HG03565 (cell line): ENCODE data around the gene RGS9.
"Not testable (repeated sequence)": the region's sequence is repeated elsewhere in the genome, so short reads cannot be mapped to it uniquely, and the experiment has no call there.

Source experiments
- ATAC-seq: cut with Tn5 transposase; IDR thresholded peaks from one replicate; pipeline ENCODE4 v1.9.1; 2021; ENCODE audit warnings: mild to moderate bottlenecking, moderate library complexity; ENCODE audit not compliant: unreplicated experiment

Gene RGS9

DNA sequence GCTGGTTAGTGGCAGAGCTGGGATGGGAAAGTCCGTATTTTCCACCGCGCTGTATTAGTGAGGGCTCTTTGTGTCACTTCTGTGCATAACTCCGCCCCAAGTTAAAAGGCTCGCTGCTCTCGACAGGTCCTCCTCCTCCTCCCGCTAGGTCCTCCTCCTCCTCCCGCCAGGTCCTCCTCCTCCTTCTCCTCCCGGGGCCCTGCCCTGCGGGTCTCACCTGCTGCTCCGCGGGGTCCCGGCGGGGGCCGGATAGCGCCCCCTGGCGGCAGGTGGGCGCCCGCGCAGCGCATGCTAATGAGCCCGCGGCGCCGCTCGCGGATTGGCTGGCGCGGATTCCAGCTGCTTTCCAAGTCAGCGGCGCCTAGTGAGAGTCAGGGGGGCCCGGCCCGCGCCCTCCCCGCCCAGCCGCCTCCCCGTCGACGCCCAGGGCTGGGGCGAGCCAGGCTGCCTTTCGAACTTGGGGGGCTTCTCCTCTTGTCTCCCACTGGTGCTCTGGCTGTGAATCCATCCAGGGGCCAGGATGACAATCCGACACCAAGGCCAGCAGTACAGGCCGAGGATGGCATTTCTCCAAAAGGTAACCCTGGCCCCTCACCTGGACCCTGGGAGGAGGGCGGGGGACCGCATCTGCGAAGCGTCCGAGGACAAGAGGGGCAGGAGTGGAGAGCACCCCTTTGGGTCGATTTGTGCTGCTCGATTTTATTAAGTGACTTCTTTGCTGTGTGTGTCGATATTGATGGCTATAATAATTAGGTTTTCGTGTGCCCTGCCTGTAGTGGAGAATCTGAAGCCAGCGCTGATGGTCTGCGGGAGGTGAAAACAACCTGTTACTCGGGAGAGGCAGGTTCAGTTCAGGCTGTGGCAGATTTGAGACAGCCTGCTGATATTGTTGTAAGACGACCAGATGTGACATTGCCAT, at the start of gene RGS9:
RGS9 (plus strand) TSS at position 350 of the 919 bp plus-strand sequence; CDS start at position 521, 171 bp downstream.
- peak; percentile 91 for ATAC-seq

DNA sequence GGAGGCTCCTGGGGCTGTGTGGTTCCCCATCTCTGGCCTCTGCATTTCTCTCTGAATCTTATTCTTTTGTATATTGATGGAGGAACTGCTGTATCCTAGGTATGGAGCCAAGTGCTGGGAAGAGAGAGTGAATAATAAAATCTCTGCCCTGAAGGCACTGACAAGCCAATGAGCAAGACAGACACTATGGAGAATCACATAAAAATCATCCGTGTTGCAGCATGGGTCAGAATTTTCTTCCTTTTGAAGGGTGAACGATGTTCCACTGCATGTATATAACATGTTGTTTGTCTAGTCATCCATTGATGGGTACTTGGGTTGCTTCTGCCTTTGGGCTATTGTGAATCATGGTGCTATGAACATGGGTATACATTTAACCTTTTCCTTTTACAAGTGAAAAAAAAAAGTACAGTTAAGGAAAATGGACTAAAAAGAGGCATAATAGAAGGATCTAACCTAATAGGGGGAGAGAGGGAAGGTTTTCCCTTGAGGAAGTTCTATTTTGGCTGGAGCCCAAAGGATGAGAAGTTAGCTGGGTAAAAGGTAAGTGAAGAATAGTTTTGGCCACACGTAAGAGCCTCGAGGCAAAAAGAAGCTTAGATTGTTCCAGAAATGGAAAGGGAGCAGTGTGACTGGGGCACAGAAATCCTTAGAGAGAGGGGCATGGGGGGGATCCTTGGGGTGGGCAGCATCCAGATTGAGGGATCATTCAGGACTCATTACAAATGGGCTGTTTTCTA, 48.4 kb upstream of the RGS9 start:
- ATAC-seq = no peak

DNA sequence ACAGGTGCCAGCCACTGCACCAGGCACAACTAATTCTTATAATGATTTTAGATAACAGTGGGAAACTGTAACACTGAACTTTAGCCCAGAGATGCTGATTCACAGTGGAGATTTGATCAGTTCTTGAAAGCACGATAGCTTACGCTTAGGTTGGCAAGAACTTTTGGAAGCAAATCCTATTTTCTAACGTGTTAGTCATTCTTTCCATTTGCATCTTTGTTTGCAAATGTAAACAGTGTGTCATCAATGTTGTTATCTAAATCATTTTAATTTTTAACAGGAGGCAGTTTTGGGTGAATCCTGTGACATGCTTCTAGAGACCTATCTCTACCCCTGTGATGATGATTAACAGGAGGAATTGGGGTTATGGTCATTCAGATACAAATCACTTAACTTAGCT, 44.9 kb upstream of the RGS9 start:
- ATAC-seq = no peak

DNA sequence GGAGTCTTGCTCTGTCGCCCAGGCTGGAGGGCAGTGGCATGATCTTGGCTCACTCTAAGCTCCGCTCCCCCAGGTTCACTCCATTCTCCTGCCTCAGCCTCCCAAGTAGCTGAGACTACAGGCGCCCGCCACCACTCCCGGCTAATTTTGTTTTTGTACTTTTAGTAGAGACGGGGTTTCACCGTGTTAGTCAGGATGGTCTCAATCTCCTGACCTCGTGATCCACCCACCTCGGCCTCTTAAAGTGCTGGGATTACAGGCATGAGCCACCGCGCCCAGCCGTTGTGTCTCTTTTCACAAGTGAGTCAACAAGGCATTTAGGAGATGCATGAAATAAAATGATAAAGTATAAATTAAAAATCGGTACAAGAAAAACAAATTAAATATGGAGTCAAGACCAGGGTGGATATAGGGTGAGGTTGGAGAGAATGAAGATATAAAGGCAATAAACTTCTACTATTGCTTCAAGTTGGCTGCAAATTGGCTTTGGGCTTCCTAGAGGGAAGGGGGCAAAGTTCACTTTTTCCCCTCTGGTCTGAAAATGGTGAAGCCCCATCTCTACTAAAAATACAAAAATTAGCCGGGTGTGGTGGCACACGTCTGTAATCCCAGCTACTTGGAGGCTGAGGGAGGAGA, 44.3 kb upstream of the RGS9 start:
- ATAC-seq = not testable (repeated sequence)

DNA sequence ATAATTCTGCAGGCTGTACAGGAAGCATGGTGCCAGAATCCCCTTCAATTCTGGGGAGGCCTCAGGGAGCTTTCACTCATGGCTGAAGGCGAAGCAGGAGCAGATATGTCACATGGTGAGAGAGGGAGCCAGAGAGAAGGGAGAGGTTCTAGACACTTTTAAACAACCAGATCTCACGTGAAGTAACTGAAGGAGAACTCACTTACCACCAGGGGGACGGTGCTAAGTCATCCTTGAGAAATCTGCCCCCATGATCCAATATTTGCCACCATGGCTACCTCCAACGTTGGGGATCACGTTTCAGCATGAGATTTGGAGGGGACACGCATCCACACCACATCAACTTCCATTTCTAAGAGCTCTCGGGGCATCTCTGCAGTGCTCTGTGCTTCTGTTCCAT, 43.2 kb upstream of the RGS9 start:
- no peak for ATAC-seq

DNA sequence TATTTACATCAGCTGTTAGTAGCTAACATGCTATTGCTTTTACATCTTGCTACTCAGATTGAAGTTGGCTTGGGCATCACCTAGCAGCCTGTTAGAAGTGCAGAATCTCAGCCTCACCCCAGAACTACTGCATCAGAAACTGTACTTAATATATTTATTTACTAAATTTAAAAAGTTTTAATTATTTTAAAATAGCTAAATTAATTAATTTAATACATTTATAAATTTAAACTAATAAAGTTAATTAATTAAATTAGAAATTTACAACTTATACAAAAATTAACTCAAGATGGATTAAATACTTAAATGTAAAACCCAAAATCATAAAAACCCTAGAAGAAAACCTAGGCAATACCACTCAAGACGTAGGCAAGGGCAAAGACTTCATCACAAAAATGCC, 41.7 kb upstream of the RGS9 start:
- ATAC-seq = no peak

DNA sequence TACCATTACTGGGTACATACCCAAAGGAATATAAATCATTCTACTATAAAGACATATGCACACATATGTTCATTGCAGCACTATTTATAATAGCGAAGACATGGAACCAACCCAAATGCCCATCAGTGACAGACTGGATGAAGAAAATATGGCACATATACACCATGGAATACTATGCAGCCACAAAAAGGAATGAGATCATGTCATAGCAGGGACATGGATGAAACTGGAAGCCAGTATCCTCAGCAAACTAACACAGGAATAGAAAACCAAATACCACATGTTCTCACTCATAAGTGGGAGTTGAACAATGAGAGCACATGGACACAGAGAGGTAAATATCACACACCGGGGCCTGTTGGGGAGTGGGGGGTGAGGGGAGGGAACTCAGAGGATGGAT, 40.8 kb upstream of the RGS9 start:
- not testable (repeated sequence) for ATAC-seq

DNA sequence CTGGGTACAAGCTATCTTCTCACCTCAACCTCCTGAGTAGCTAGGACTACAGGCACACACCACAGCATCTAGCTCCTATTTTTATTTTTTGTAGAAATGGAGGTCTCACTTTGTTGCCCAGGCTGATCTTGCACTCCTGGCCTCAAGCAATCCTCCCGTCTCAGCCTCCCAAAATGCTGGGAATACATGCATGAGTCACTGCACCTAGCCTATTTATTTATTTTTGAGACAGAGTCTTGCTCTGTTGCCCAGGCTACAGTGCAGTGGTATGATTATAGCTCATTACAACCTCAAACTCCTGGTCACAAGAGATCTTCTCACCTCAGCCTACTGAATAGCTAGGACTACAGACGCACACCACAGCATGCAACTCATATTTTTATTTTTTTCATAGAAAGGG, 40.1 kb upstream of the RGS9 start:
- no peak for ATAC-seq

DNA sequence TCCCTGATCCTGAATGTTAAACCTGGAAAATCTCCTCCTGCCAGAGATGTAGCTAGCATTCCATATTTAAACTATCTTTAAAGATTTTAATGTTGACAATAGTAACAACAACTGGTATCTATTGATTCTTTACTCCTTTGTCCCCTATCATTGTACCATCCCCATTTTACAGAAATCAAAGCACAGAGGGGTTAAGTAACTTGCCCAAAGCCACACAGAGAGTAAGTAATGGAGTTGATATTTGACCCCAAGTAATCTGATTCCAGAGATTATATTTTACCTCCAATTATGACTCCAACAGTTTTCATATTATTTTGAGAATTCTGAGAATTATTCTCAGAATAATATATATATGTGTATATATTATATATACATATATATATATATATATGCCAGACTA, 37.7 kb upstream of the RGS9 start:
- ATAC-seq = no peak

DNA sequence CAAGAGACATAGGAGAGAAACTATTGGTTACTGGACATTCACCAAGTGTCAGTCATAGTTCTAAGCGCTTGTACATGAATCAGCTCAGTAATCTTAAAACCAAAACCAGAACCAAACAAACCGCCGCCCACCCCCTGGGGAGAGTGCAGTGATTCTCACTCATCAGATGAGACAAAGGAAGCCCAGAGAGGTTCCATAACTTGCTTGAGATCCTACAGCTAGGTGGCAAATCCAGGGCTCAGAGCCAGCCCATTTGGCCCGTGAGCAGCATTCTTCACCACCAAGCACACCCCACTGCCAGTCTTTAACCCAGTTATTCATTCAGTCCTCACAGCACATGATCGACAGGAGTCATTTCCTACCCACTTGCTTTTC, 37.2 kb upstream of the RGS9 start:
- peak; percentile 68 for ATAC-seq

DNA sequence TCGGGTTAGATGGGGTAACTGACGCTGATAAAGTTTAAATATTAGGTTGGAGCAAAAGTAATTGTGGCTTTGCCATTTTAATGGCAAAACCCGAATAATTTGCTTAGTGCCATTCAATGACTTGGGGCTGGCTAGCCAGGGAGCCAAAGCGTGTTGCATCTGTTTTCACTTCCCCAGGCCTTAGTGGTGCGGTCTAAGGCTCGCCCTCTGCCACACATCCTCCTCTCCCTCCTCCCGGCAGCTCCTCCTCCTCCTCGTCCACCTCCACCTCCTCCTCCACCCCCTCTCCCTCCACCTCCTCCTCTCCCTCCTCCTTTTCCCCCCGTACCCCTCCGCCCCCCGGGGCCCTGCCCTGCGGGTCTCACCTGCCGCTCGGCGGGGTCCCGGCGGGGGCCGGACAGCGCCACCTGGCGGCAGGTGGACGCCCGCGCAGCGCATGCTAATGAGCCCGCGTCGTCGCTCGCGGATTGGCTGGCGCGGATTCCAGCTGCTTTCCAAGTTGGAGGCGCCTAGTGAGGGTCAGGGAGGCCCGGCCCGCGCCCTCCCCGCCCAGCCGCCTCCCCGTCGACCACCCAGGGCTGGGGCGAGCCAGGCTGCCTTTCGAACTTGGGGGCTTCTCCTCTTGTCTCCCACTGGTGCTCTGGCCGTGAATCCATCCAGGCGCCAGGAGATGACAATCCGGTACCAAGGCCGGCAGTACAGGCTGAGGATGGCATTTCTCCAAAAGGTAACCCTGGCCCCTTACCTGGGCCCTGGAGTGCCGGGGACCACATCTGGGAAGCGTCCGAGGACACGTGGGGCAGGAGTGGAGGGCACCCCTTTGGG, 36.6 kb upstream of the RGS9 start:
- ATAC-seq = peak; percentile 52

DNA sequence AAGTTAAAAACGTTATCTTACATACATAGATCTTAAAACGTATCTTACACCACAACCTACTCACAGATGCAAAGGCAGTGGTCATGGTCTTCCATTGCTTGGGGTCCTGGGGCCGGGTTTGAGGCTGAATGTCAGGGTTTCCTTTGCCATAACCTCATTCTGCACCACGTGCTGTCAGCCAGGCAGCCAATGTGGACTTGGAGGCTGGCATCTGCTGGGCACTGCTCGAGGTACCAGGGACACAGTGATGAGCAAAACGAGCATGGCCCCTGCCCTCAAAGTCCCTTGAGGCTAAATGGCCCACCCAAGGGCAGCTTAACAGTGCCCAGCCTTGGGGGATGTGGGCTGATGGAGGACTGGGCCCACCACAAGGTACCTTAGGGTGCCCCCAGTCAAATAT, 35.8 kb upstream of the RGS9 start:
- no peak for ATAC-seq

DNA sequence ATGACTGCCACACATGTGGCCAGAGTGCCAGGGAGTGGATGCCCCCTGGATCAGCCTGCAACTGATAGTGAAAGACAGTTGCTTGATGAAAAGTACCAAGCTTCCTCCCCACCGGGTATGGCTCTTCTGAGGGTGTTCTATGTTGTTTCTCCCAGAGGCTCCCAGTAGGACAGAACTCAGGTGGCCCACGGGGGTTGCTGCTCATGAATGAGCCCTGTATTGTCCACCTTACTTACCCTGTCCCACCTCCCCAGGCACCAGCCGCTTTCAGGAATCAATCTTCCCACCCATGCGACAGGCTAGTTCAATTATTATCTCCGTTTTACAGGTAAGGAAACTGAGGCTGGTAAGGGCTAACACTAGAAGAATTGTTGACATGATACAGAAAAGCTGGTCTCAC, 34.9 kb upstream of the RGS9 start:
- no peak for ATAC-seq

DNA sequence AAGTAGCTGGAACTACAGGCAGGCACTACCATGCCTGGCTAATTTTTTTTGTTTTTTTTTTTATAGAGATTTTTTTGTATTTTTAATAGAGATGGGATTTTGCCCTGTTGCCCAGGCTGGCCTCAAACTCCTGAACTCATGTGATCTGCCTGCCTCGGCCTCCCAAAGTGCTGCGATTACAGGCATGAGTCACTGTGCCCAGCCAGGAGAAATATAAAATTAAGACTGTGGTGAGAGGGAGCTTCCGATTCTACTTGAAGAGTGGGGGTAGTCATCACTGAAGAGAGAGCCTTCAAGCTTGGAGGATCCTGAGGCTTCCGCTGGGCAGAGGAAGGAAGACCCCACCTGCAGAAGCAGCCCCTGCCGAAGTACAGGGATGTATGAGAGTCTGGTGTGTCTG, 34.4 kb upstream of the RGS9 start:
- ATAC-seq = no peak

DNA sequence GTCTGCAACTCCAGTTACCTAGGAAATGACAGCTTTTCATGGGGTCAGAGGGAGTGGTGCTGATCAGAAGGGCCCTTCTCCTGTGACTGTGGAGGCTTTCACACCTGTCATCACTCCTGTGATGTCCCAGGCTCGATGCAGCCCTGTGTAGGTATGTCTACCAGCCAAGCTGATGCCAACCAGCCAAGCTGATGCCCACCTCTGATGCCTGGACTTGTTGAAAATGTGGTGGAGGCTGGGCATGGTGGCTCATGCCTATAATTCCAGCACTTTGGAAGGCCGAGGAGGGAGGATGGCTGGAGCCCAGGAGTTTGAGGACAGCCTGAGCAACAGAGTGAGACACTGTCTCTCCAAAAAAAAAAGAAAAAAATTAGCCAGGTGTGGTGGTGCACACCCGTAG, 33.7 kb upstream of the RGS9 start:
- ATAC-seq = no peak

DNA sequence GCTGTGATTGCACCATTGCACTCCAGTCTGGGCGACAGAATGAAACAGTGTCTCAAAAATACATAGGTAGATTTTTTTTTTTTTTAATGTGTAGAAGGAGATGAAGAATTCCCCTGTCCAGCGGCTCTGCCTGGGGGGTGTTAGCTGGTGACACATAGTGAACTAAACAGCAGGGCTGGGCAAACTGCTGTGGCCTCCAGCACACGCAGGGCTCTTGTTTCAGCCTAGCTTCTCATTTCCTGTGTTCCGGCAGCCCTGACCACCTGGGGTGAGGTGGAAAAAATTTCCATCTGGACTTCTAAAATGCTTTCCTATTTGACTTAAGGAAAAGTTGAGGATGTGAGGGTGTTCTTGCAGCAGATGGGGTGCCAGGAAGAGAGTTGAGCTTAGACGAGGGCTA, 33.3 kb upstream of the RGS9 start:
- no peak for ATAC-seq

DNA sequence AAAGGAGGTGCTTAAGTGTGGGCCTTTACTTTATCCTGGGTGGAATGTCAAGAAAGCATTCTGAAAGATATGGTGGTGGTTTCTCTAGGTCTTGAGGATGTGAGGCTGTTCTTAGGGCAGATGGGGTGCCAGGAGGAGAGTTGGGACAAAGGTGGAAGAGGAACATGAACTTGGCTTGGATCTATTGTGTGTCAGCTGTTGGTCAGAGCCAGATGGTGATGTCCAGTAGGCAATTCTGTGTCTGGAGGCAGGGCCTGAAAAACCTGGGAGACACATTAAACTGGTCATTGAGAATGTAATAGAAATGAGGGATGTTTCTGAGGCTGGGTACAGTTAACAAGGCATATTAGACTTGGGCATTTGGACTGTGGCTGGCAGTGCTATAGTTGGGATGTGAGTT, 32.6 kb upstream of the RGS9 start:
- no peak for ATAC-seq

DNA sequence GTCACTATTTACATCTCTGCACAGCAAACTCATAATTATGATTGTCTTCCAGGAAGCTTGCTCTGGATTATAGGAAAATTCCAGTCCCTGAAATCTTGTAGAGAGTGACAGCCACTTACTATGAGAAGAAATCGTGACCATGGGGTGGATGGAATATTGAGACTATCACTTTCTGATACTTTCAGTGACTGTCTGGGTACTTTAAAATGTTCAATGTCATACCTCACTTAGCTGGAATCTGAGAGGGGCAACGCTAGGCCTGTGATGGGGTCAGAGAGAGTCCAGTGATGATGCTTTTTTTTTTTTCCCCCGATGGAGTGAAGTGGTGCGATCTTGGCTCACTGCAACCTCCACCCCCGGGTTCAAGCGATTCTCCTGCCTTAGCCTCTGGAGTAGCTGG, 32.2 kb upstream of the RGS9 start:
- ATAC-seq = no peak

DNA sequence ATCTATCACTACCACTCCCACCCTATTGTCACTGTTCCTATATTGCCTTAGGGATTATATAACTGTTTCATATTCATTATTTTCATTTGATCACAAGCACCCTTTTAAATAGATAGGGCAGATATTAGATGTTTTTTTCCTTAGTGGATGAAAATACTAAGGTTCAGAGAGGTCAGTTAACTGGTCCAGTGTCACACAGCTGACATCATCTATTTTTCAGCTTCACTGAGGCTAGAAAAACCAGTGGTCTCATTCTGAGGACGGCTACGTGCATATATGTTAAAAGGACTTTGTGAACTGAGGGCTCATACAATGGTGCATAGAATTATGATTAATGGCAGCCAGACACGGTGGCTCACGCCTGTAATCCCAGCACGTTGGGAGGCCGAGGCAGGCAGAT, 29.0 kb upstream of the RGS9 start:
- no peak for ATAC-seq

DNA sequence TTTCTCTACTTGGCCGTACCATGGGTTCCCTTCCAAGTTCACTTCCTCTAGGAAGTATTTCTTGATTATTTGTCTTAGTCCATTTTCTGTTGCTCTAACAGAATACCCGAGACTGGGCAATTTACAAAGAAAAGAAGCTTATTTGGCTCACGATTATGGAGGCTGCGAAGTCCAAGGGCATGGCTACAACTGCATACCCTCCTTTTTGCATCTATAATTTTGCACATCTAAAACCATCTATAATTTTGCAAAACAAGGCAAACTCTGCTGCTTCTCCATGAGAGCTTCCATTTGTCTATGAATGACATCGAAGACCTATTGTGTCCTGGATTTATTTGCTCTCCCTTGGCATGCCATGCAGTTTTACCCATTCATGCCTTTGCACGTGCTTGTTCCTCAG, 27.6 kb upstream of the RGS9 start:
- ATAC-seq = no peak
